ENCODE data around the gene TNFRSF8. TPM values are rescaled to one million over a fixed set of nuclear protein-coding genes. Genes with fewer than 3 reads are reported as not detected.
"Not testable (repeated sequence)": the region's sequence is repeated elsewhere in the genome, so short reads cannot be mapped to it uniquely, and the experiment has no call there.

The TNFRSF8 gene
- total and polyA plus RNA-seq, 12 donors: 0.17 to 0.61 (median 0.42) TPM; not detected in 1

GRCh38 chr1:12097321-12097720, 34.2 kb downstream of the TNFRSF8 start:
- no peak for TF ChIP-seq CTCF (IDR thresholded peaks at IDR 0.05)
- TF ChIP-seq POLR2A (IDR thresholded peaks at IDR 0.05): no peak
- H3K4me1 ChIP-seq (replicated peaks in 1 of 2): no peaks in the 10 kb centered on the region
- H3K36me3 ChIP-seq (replicated peaks in 1 of 2): no peaks in the 10 kb centered on the region
- H3K9me3 ChIP-seq (replicated peaks in 1 of 3): no peaks in the 10 kb centered on the region
- intact Hi-C loops (cut with DNase I): no loop called here
- no peak for DNase-seq
- H3K27ac ChIP-seq: no peak overlapping the region
- no peak overlapping the region for H3K4me3 ChIP-seq
- no peaks in the 10 kb centered on the region for H3K27me3 ChIP-seq

GRCh38 chr1:12098786-12099185, 35.7 kb downstream of the TNFRSF8 start:
- TF ChIP-seq CTCF (IDR thresholded peaks at IDR 0.05) (no peak), POLR2A (IDR thresholded peaks at IDR 0.05) (no peak)
- no peaks in the 10 kb centered on the region for H3K9me3 ChIP-seq (replicated peaks in 1 of 3)
- intact Hi-C loops (cut with DNase I): no loop called here
- 41 to 58% (median 50%) methylated on average over 1 of the region's 1 CpG for WGBS, 4 donors
- H3K36me3 ChIP-seq (replicated peaks in 1 of 2): no peaks in the 10 kb centered on the region
- H3K4me3 ChIP-seq: no peak overlapping the region
- no peak for DNase-seq
- no peaks in the 10 kb centered on the region for H3K4me1 ChIP-seq (replicated peaks in 1 of 2)
- H3K27me3 ChIP-seq: no peaks in the 10 kb centered on the region
- no peak overlapping the region for H3K27ac ChIP-seq

GRCh38 chr1:12099610-12100009, 36.5 kb downstream of the TNFRSF8 start:
- intact Hi-C loops (cut with DNase I): no loop called here
- WGBS, 4 donors: 75 to 85% (median 77%) methylated on average over 7 of the region's 7 CpGs
- no peaks in the 10 kb centered on the region for H3K27me3 ChIP-seq
- no peaks in the 10 kb centered on the region for H3K36me3 ChIP-seq (replicated peaks in 1 of 2)
- H3K27ac ChIP-seq: no peak overlapping the region
- no peak for DNase-seq
- H3K9me3 ChIP-seq (replicated peaks in 1 of 3): no peaks in the 10 kb centered on the region
- H3K4me1 ChIP-seq (replicated peaks in 1 of 2): no peaks in the 10 kb centered on the region
- TF ChIP-seq POLR2A (IDR thresholded peaks at IDR 0.05): no peak
- no peak for TF ChIP-seq CTCF (IDR thresholded peaks at IDR 0.05)
- no peak overlapping the region for H3K4me3 ChIP-seq

GRCh38 chr1:12100071-12100470, 37.0 kb downstream of the TNFRSF8 start:
- 88 to 96% (median 91%) methylated on average over 6 of the region's 6 CpGs for WGBS, 4 donors
- no peak for DNase-seq
- intact Hi-C loops (cut with DNase I): no loop called here

GRCh38 chr1:12101120-12101519, 38.0 kb downstream of the TNFRSF8 start:
- 81 to 95% (median 85%) methylated on average over 3 of the region's 3 CpGs for WGBS, 4 donors
- H3K9me3 ChIP-seq (replicated peaks in 1 of 3); DNase-seq: not testable (repeated sequence)

More at GRCh38 chr1:12100071-12100470, 37.0 kb downstream of the TNFRSF8 start:
- H3K9me3 ChIP-seq (replicated peaks in 1 of 3): no peaks in the 10 kb centered on the region
- H3K36me3 ChIP-seq (replicated peaks in 1 of 2): no peaks in the 10 kb centered on the region
- no peak overlapping the region for H3K4me3 ChIP-seq
- no peak overlapping the region for H3K27ac ChIP-seq
- no peaks in the 10 kb centered on the region for H3K27me3 ChIP-seq
- TF ChIP-seq POLR2A (IDR thresholded peaks at IDR 0.05): no peak
- TF ChIP-seq CTCF (IDR thresholded peaks at IDR 0.05): no peak
- H3K4me1 ChIP-seq (replicated peaks in 1 of 2): no peaks in the 10 kb centered on the region

More at GRCh38 chr1:12101120-12101519, 38.0 kb downstream of the TNFRSF8 start:
- intact Hi-C loops (cut with DNase I); H3K27me3 ChIP-seq; H3K4me1 ChIP-seq (replicated peaks in 1 of 2); H3K4me3 ChIP-seq; H3K27ac ChIP-seq; H3K36me3 ChIP-seq (replicated peaks in 1 of 2): not testable (repeated sequence)

All from adrenal gland (tissue), 12 donors.